Measurements from ENCODE around the gene AMMECR1.

AMMECR1 gene

DNA sequence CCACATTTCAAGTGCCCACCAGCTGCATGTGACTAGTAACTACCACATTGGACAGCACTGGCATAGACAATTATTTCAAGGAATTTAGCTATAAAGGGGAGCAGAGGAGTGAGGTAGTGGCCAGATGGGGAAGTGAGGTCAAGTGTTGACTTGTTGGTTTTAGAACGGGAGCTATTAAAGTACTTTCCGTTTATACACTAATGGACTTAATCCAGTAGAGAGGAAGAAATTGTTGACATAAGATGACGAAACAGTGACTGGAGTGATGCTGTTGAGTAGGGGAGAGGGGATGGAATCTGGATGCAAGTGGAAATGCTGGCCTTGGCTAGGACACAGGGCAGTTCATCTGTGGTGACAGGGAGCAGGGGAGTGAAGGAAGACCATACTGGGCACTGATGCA, 154.4 kb downstream of the AMMECR1 start:
- DNase-seq (no peak), ATAC-seq (ENCODE audit: insufficient read depth, low read depth) (no peak)
- H3K27me3 ChIP-seq (ENCODE audit: insufficient read depth, low read length, poor library complexity), result no peaks in the 10 kb centered on the region
- H3K79me2 ChIP-seq (ENCODE audit: insufficient read depth, low read length), result no peaks in the 10 kb centered on the region
- H4K20me1 ChIP-seq (ENCODE audit: insufficient read depth, low read length), result no peaks in the 10 kb centered on the region
- TF ChIP-seq, protein P1, sequence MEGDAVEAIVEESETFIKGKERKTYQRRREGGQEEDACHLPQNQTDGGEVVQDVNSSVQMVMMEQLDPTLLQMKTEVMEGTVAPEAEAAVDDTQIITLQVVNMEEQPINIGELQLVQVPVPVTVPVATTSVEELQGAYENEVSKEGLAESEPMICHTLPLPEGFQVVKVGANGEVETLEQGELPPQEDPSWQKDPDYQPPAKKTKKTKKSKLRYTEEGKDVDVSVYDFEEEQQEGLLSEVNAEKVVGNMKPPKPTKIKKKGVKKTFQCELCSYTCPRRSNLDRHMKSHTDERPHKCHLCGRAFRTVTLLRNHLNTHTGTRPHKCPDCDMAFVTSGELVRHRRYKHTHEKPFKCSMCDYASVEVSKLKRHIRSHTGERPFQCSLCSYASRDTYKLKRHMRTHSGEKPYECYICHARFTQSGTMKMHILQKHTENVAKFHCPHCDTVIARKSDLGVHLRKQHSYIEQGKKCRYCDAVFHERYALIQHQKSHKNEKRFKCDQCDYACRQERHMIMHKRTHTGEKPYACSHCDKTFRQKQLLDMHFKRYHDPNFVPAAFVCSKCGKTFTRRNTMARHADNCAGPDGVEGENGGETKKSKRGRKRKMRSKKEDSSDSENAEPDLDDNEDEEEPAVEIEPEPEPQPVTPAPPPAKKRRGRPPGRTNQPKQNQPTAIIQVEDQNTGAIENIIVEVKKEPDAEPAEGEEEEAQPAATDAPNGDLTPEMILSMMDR (IDR thresholded peaks at IDR 0.05; ENCODE audit: borderline replicate concordance, extremely low read depth, low read length, poor library complexity, severe bottlenecking), result no peak
- TF ChIP-seq EZH2 (IDR thresholded peaks at IDR 0.05; ENCODE audit: borderline replicate concordance, low read depth, low read length, severe bottlenecking), result no peak
- H3K4me3 ChIP-seq (ENCODE audit: low read depth in 1 of 2, low read length in 2 of 2), result no peak overlapping the region
- no peaks in the 10 kb centered on the region for H3K4me1 ChIP-seq (ENCODE audit: insufficient read depth, low read length)
- no peaks in the 10 kb centered on the region for H3K9me3 ChIP-seq (ENCODE audit: insufficient read depth, low read length, severe bottlenecking)
- H2AFZ ChIP-seq (ENCODE audit: low read depth, low read length), result no peak overlapping the region
- H3K27ac ChIP-seq (ENCODE audit: low read length), result no peak overlapping the region
- no peak overlapping the region for H3K4me2 ChIP-seq (ENCODE audit: insufficient read depth, low read length)
- H3K9ac ChIP-seq (ENCODE audit: low read depth, low read length), result no peak overlapping the region
- no peaks in the 10 kb centered on the region; the same call in 1 of the 2 replicates for H3K36me3 ChIP-seq (ENCODE audit: insufficient read depth, low read length)

DNA sequence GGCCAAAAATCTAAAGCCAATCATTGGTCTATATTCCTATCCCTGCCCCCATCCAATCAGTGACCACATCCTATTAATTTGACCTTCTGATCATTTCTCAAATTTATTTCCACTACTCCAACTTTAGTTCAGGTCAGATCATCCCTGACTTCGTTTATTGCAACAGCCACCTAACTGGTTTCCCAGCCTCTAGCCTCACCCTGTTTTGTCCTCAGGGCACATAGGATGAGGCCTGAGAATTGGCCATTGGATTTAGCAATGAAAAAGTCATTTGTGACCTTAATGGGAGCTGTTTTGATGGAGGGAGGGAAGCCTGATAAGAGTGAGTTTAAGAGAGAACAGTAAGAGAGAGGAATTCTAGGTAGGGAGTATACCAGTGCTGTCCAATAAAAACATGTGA, 155.0 kb downstream of the AMMECR1 start:
- Histone ChIP-seq H4K20me1 (ENCODE audit: insufficient read depth, low read length) (no peaks in the 10 kb centered on the region), H3K4me3 (ENCODE audit: low read depth in 1 of 2, low read length in 2 of 2) (no peak overlapping the region), H3K79me2 (ENCODE audit: insufficient read depth, low read length) (no peaks in the 10 kb centered on the region)

DNA sequence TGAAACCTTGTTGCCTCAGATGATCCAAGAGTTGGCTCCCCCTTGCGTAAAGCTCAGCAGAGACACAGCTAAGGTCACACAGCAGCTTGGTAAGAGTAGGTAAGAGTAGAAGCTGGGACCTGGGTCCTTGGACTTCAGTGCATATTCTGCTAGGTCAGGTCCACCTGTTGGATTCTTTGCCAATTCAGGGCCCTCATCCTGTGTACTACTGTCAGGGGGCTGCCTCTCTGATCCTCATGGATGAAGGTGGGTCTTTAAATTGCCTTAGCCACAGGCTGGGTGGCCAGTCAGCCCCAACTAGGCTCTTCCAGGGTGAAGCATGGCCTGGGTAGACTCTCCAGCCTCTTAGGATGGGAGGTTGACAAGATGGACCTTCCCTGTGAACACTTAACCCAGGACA, 155.8 kb downstream of the AMMECR1 start:
- H3K36me3 ChIP-seq (ENCODE audit: insufficient read depth, low read length), result no peaks in the 10 kb centered on the region; the same call in 1 of the 2 replicates
- H3K27ac ChIP-seq (ENCODE audit: low read length), result no peak overlapping the region
- H3K4me2 ChIP-seq (ENCODE audit: insufficient read depth, low read length), result no peak overlapping the region
- ATAC-seq (ENCODE audit: insufficient read depth, low read depth) (no peak), DNase-seq (no peak)
- no peak for TF ChIP-seq EZH2 (IDR thresholded peaks at IDR 0.05; ENCODE audit: borderline replicate concordance, low read depth, low read length, severe bottlenecking)
- TF ChIP-seq, protein P1 (IDR thresholded peaks at IDR 0.05; ENCODE audit: borderline replicate concordance, extremely low read depth, low read length, poor library complexity, severe bottlenecking), result no peak
- H2AFZ ChIP-seq (ENCODE audit: low read depth, low read length), result no peak overlapping the region
- no peaks in the 10 kb centered on the region for H3K27me3 ChIP-seq (ENCODE audit: insufficient read depth, low read length, poor library complexity)
- no peak overlapping the region for H3K4me3 ChIP-seq (ENCODE audit: low read depth in 1 of 2, low read length in 2 of 2)
- H3K9ac ChIP-seq (ENCODE audit: low read depth, low read length), result no peak overlapping the region
- no peaks in the 10 kb centered on the region for H3K79me2 ChIP-seq (ENCODE audit: insufficient read depth, low read length)
- no peaks in the 10 kb centered on the region for H3K4me1 ChIP-seq (ENCODE audit: insufficient read depth, low read length)
- H3K9me3 ChIP-seq (ENCODE audit: insufficient read depth, low read length, severe bottlenecking), result no peaks in the 10 kb centered on the region
- H4K20me1 ChIP-seq (ENCODE audit: insufficient read depth, low read length), result no peaks in the 10 kb centered on the region

More for the DNA sequence above, 155.0 kb downstream of the AMMECR1 start:
- no peak overlapping the region for H2AFZ ChIP-seq (ENCODE audit: low read depth, low read length)
- H3K27ac ChIP-seq (ENCODE audit: low read length), result no peak overlapping the region
- no peaks in the 10 kb centered on the region for H3K4me1 ChIP-seq (ENCODE audit: insufficient read depth, low read length)
- no peak overlapping the region for H3K9ac ChIP-seq (ENCODE audit: low read depth, low read length)
- DNase-seq, result no peak
- no peaks in the 10 kb centered on the region for H3K27me3 ChIP-seq (ENCODE audit: insufficient read depth, low read length, poor library complexity)
- no peak for ATAC-seq (ENCODE audit: insufficient read depth, low read depth)
- H3K4me2 ChIP-seq (ENCODE audit: insufficient read depth, low read length), result no peak overlapping the region
- no peaks in the 10 kb centered on the region; the same call in 1 of the 2 replicates for H3K36me3 ChIP-seq (ENCODE audit: insufficient read depth, low read length)
- no peaks in the 10 kb centered on the region for H3K9me3 ChIP-seq (ENCODE audit: insufficient read depth, low read length, severe bottlenecking)
- TF ChIP-seq, protein P1 (IDR thresholded peaks at IDR 0.05; ENCODE audit: borderline replicate concordance, extremely low read depth, low read length, poor library complexity, severe bottlenecking), result no peak
- TF ChIP-seq EZH2 (IDR thresholded peaks at IDR 0.05; ENCODE audit: borderline replicate concordance, low read depth, low read length, severe bottlenecking), result no peak

DNA sequence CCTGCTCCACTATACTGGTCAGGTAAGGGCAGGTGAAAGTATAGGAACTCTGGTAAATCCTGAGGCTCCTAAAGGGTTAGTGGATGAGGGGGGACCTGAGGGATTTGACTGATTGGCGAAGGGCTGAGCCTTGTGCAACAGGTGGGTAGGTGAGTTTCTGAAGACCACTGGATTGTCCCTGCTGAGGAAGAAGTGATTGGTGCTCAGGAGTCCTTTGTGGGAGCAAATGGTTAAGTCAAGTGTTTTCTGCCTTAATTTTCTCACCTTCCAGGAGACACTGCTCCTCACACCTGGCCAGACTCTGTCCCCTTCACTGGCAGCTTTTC, 156.6 kb downstream of the AMMECR1 start:
- Histone ChIP-seq H3K9me3 (ENCODE audit: insufficient read depth, low read length, severe bottlenecking) (no peaks in the 10 kb centered on the region), H3K27me3 (ENCODE audit: insufficient read depth, low read length, poor library complexity) (no peaks in the 10 kb centered on the region), H3K9ac (ENCODE audit: low read depth, low read length) (no peak overlapping the region), H3K27ac (ENCODE audit: low read length) (no peak overlapping the region), H3K36me3 (ENCODE audit: insufficient read depth, low read length) (no peaks in the 10 kb centered on the region; the same call in 1 of the 2 replicates), H3K4me1 (ENCODE audit: insufficient read depth, low read length) (no peaks in the 10 kb centered on the region), H4K20me1 (ENCODE audit: insufficient read depth, low read length) (no peaks in the 10 kb centered on the region), H3K4me2 (ENCODE audit: insufficient read depth, low read length) (no peak overlapping the region), H2AFZ (ENCODE audit: low read depth, low read length) (no peak overlapping the region), H3K4me3 (ENCODE audit: low read depth in 1 of 2, low read length in 2 of 2) (no peak overlapping the region), H3K79me2 (ENCODE audit: insufficient read depth, low read length) (no peaks in the 10 kb centered on the region)
- TF ChIP-seq, protein P1 (IDR thresholded peaks at IDR 0.05; ENCODE audit: borderline replicate concordance, extremely low read depth, low read length, poor library complexity, severe bottlenecking), result no peak
- TF ChIP-seq EZH2 (IDR thresholded peaks at IDR 0.05; ENCODE audit: borderline replicate concordance, low read depth, low read length, severe bottlenecking), result no peak
- DNase-seq (no peak), ATAC-seq (ENCODE audit: insufficient read depth, low read depth) (no peak)
